NCI-H128 (cell line): ENCODE results near the gene DYSF.

ENCODE experiments used
- DNase-seq: peaks from one replicate; lab custom pipeline; 2025; ENCODE audit not compliant: unreplicated experiment; lab: John Stamatoyannopoulos, UW

Gene DYSF

GRCh38 chr2:71599038-71599437, 145.7 kb downstream of the DYSF start:
- DNase-seq, result no peak

GRCh38 chr2:71599646-71600236, 146.4 kb downstream of the DYSF start:
- no peak for DNase-seq

- no peak for DNase-seq
These were observed 147.2 kb downstream of the DYSF start for GRCh38 chr2:71600555-71600954.

- DNase-seq, result no peak
These were observed 148.1 kb downstream of the DYSF start for GRCh38 chr2:71601136-71602114.

- DNase-seq, result no peak
These were observed 148.7 kb downstream of the DYSF start for GRCh38 chr2:71602115-71602495.

GRCh38 chr2:71602581-71602980, 149.2 kb downstream of the DYSF start:
- no peak for DNase-seq

GRCh38 chr2:71603311-71603811, 150.0 kb downstream of the DYSF start:
- no peak for DNase-seq

- DNase-seq, result no peak
These were observed 150.7 kb downstream of the DYSF start for GRCh38 chr2:71603851-71604725.

GRCh38 chr2:71604726-71605120, 151.4 kb downstream of the DYSF start:
- no peak for DNase-seq

GRCh38 chr2:71605173-71605641, 151.8 kb downstream of the DYSF start:
- DNase-seq, result no peak

- DNase-seq, result no peak
These were observed 152.4 kb downstream of the DYSF start for GRCh38 chr2:71605781-71606241.

GRCh38 chr2:71606244-71606643, 152.9 kb downstream of the DYSF start:
- DNase-seq, result no peak

GRCh38 chr2:71607151-71607889, 154.0 kb downstream of the DYSF start:
- DNase-seq, result no peak

- DNase-seq, result no peak
These were observed 154.7 kb downstream of the DYSF start for GRCh38 chr2:71608034-71608433.

- no peak for DNase-seq
These were observed 155.1 kb downstream of the DYSF start for GRCh38 chr2:71608441-71608840.

- no peak for DNase-seq
These were observed 155.7 kb downstream of the DYSF start for GRCh38 chr2:71609029-71609428.

- DNase-seq, result no peak
These were observed 156.1 kb downstream of the DYSF start for GRCh38 chr2:71609441-71609840.

GRCh38 chr2:71609958-71610357, 156.6 kb downstream of the DYSF start:
- DNase-seq, result no peak

GRCh38 chr2:71610671-71611070, 157.3 kb downstream of the DYSF start:
- no peak for DNase-seq

- no peak for DNase-seq
These were observed 157.9 kb downstream of the DYSF start for GRCh38 chr2:71611247-71611646.
